ENCODE results near the gene SAG.

- no peak for TF ChIP-seq POLR2A (IDR thresholded peaks at IDR 0.05)
- TF ChIP-seq, protein P1, sequence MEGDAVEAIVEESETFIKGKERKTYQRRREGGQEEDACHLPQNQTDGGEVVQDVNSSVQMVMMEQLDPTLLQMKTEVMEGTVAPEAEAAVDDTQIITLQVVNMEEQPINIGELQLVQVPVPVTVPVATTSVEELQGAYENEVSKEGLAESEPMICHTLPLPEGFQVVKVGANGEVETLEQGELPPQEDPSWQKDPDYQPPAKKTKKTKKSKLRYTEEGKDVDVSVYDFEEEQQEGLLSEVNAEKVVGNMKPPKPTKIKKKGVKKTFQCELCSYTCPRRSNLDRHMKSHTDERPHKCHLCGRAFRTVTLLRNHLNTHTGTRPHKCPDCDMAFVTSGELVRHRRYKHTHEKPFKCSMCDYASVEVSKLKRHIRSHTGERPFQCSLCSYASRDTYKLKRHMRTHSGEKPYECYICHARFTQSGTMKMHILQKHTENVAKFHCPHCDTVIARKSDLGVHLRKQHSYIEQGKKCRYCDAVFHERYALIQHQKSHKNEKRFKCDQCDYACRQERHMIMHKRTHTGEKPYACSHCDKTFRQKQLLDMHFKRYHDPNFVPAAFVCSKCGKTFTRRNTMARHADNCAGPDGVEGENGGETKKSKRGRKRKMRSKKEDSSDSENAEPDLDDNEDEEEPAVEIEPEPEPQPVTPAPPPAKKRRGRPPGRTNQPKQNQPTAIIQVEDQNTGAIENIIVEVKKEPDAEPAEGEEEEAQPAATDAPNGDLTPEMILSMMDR (IDR thresholded peaks at IDR 0.05) = no peak
These were observed 76.4 kb downstream of the SAG start for GRCh38 chr2:233384015-233384414.

Data from uterus (tissue), 2 donors.